Adrenal gland (tissue), 12 donors: Measurements from ENCODE around the gene STXBP1. TPM values are rescaled to one million over a fixed set of nuclear protein-coding genes. Genes with fewer than 3 reads are reported as not detected.
A peak's percentile ranks its signal among the peaks of the same experiment; 100 is the strongest.

Source experiments
- DNase-seq, 7 donors: peaks; one replicate each; pipeline ENCODE4 v3.0.0-alpha.2; 2019 to 2020
- H3K27ac ChIP-seq, 5 donors: fragments of 200-600 bp; sonication (generic) in 4 of 5; 1 replicate in 3 of 5; 2 replicates in 2 of 5; pipeline versions ENCODE4 v1.5.1 to v1.8.0; 2016 to 2020; ENCODE audit warnings: mild to moderate bottlenecking in 1 of 5
- H3K27me3 ChIP-seq: fragments of 200-600 bp; 2 replicates; pipeline ENCODE4 v1.8.0; 2021
- H3K36me3 ChIP-seq, 2 donors: fragments of 200-600 bp; replicated peaks in 1 of 2; 1 replicate in 1 of 2; 2 replicates in 1 of 2; pipeline versions ENCODE4 v1.5.1 to v1.8.0; 2018 to 2022
- H3K4me1 ChIP-seq, 2 donors: fragments of 200-600 bp; replicated peaks in 1 of 2; 1 replicate in 1 of 2; 2 replicates in 1 of 2; pipeline versions ENCODE4 v1.5.1 to v1.8.0; 2018 to 2021
- H3K4me3 ChIP-seq, 4 donors: fragments of 200-600 bp; sonication (generic) in 3 of 4; one replicate each; pipeline ENCODE4 v1.5.1; 2016 to 2018
- H3K9me3 ChIP-seq, 3 donors: fragments of 200-600 bp; sonication (generic) in 1 of 3; replicated peaks in 1 of 3; 1 replicate in 2 of 3; 2 replicates in 1 of 3; pipeline versions ENCODE4 v1.5.1 to v1.8.0; 2016 to 2021
- CTCF ChIP-seq, 6 experiments: fragments of 450-650 bp in 4 of 6; fragments of 200-600 bp in 2 of 6; sonication (generic) in 1 of 6; IDR thresholded peaks; 1 replicate in 5 of 6; 2 replicates in 1 of 6; pipeline versions ENCODE4 v1.5.1 to v1.8.0; 2016 to 2021; ENCODE audit warnings: antibody characterized with exemption in 6 of 6, mild to moderate bottlenecking in 2 of 6, moderate library complexity in 1 of 6
- POLR2A ChIP-seq, 2 donors: fragments of 450-650 bp; IDR thresholded peaks; one replicate each; pipeline ENCODE4 v1.6.1; 2017; ENCODE audit warnings: antibody characterized with exemption in 2 of 2, mild to moderate bottlenecking in 2 of 2, moderate library complexity in 1 of 2
- WGBS, 4 donors: extraction: QIAGEN DNeasy Blood & Tissue Kit in 2 of 4; methylation state at CpG; one replicate each; pipeline versions ENCODE4 v1.1.5 to v1.1.7; 2013 to 2017; 5-methylcytosine and 5-hydroxymethylcytosine counted together
- intact Hi-C, 2 donors: fragments of 100-400 bp; cut with DNase I; formaldehyde crosslinking; loops; one replicate each; pipeline versions ENCODE4 v1.14.1 to v1.15.0; 2022 to 2023
- polyA plus RNA-seq, 3 donors: library from polyadenylated mRNA; stranded (reverse); fragments of 200-250 nt in 2 of 3; fragments of 350-450 nt in 1 of 3; fragmentation: Illumina TruSeq in 1 of 3; extraction: RNeasy Lipid Tissue Mini Kit (QIAGEN cat#74804) in 1 of 3; gene quantifications; one replicate each; pipeline ENCODE4 v1.2.3, GENCODE V29; 2013 to 2014
- total RNA-seq, 9 donors: library from RNA; depleted of rRNA in 4 of 9; stranded (reverse); fragments of >200 nt in 4 of 9; fragments of 120-200 nt in 1 of 9; fragmentation: NEBNext Ultra II Directional in 1 of 9; extraction: Animal tissue kit (Norgen Biotek cat#: 25700) in 1 of 9; gene quantifications; one replicate each; pipeline versions ENCODE4 v1.1.0 to v1.2.4, GENCODE V29; 2013 to 2023
- donor health status: healthy with polysubstance abuse.
- donor health status: Bipolar disorder and iron deficiency.
- donor health status: DM: yes; HTN: yes; CAD: no.
- donor health status: DM: no; HTN: no; CAD: no.
- donor health status: DM: no; HTN: no; CAD: no.
- donor health status: DM: yes; HTN: yes; CAD: no.

Gene STXBP1
- total and polyA plus RNA-seq, 12 donors = 15.4 to 169 (median 59.6) TPM

GRCh38 chr9:127662617-127663016 is 50.5 kb downstream of the STXBP1 start:
- 71 to 96% (median 87%) methylated on average over 1 of the region's 1 CpG for WGBS, 4 donors
- H3K4me3 ChIP-seq = no peak overlapping the region
- H3K9me3 ChIP-seq = no peaks in the 10 kb centered on the region
- H3K27me3 ChIP-seq = no peaks in the 10 kb centered on the region
- intact Hi-C loops = no loop called here
- DNase-seq = no peak
- peak overlapping the region in 1 of 5 donors; percentile 6 for H3K27ac ChIP-seq
- no peaks in the 10 kb centered on the region for H3K4me1 ChIP-seq
- TF ChIP-seq POLR2A (IDR thresholded peaks at IDR 0.05) = no peak
- TF ChIP-seq CTCF (IDR thresholded peaks at IDR 0.05) = no peak
- H3K36me3 ChIP-seq = peaks cover 0 to 24% of the 10 kb centered on the region in 2 donors

GRCh38 chr9:127664324-127664677 is 52.2 kb downstream of the STXBP1 start:
- H3K27me3 ChIP-seq = no peaks in the 10 kb centered on the region
- peaks cover 0 to 29% of the 10 kb centered on the region in 2 donors for H3K36me3 ChIP-seq
- peak overlapping the region in 1 of 5 donors; percentile 37 for H3K27ac ChIP-seq
- TF ChIP-seq CTCF (IDR thresholded peaks at IDR 0.05) = no peak
- TF ChIP-seq POLR2A (IDR thresholded peaks at IDR 0.05) = no peak
- H3K9me3 ChIP-seq = no peaks in the 10 kb centered on the region
- no peak overlapping the region for H3K4me3 ChIP-seq
- WGBS, 4 donors = 90 to 97% (median 94%) methylated on average over 7 of the region's 7 CpGs
- DNase-seq = no peak
- H3K4me1 ChIP-seq = no peaks in the 10 kb centered on the region
- intact Hi-C loops = no loop called here

- Histone ChIP-seq H3K27ac (peak overlapping the region in 2 of 5 donors; percentile 11 to 37), H3K4me1 (no peaks in the 10 kb centered on the region), H3K27me3 (no peaks in the 10 kb centered on the region), H3K36me3 (peaks cover 0 to 29% of the 10 kb centered on the region in 2 donors), H3K4me3 (no peak overlapping the region), H3K9me3 (no peaks in the 10 kb centered on the region)
- 68 to 76% (median 72%) methylated on average over 10 of the region's 10 CpGs for WGBS, 4 donors
- intact Hi-C loops = no loop called here
- TF ChIP-seq CTCF (IDR thresholded peaks at IDR 0.05) (no peak), POLR2A (IDR thresholded peaks at IDR 0.05) (no peak)
- DNase-seq = peak in 1 of 7 donors; percentile 68
Observed at GRCh38 chr9:127664678-127665507, 52.8 kb downstream of the STXBP1 start.

- TF ChIP-seq CTCF (IDR thresholded peaks at IDR 0.05) (no peak), POLR2A (IDR thresholded peaks at IDR 0.05) (no peak)
- Histone ChIP-seq H3K4me3 (no peak overlapping the region), H3K27me3 (no peaks in the 10 kb centered on the region), H3K27ac (peak overlapping the region in 1 of 5 donors; percentile 7), H3K4me1 (no peaks in the 10 kb centered on the region), H3K9me3 (no peaks in the 10 kb centered on the region), H3K36me3 (peaks cover 0 to 48% of the 10 kb centered on the region in 2 donors)
- intact Hi-C loops = no loop called here
- DNase-seq = no peak
- 53 to 78% (median 70%) methylated on average over 2 to 3 of the region's 3 CpGs for WGBS, 4 donors
Observed at GRCh38 chr9:127667127-127667844, 55.2 kb downstream of the STXBP1 start.
